GM12864 (cell line): ENCODE data around the gene APP.

ENCODE experiments used
- DNase-seq: peaks from one replicate; pipeline ENCODE4 v3.0.0-alpha.2; 2011; ENCODE audit warnings: low read depth
- H3K4me3 ChIP-seq: 2 replicates; pipeline ENCODE4 v1.5.1; 2011; ENCODE audit warnings: mild to moderate bottlenecking, low read depth, low read length, control low read depth
- CTCF ChIP-seq: IDR thresholded peaks from 2 replicates; pipeline ENCODE4 v1.5.1; 2011; ENCODE audit warnings: low read depth, mild to moderate bottlenecking, moderate library complexity, low read length, control low read depth, inconsistent platforms; ENCODE audit errors: missing control alignments

The APP gene

GRCh38 chr21:25871566-25871965, 299.0 kb downstream of the APP start:
- peak; percentile 21 for TF ChIP-seq CTCF
- no peak overlapping the region for H3K4me3 ChIP-seq
- no peak for DNase-seq

GRCh38 chr21:25870084-25870483, 300.5 kb downstream of the APP start:
- TF ChIP-seq CTCF, result no peak
- H3K4me3 ChIP-seq, result no peak overlapping the region

GRCh38 chr21:25867061-25867460, 303.5 kb downstream of the APP start:
- no peak for DNase-seq
- no peak for TF ChIP-seq CTCF
- H3K4me3 ChIP-seq, result no peak overlapping the region

More at GRCh38 chr21:25870084-25870483, 300.5 kb downstream of the APP start:
- no peak for DNase-seq

- no peak overlapping the region for H3K4me3 ChIP-seq
- DNase-seq, result no peak
- no peak for TF ChIP-seq CTCF
Observed at GRCh38 chr21:25863747-25864146, 306.8 kb downstream of the APP start.

- no peak for TF ChIP-seq CTCF
- DNase-seq, result no peak
- H3K4me3 ChIP-seq, result no peak overlapping the region
Observed at GRCh38 chr21:25863031-25863430, 307.5 kb downstream of the APP start.

GRCh38 chr21:25862596-25862995, 308.0 kb downstream of the APP start:
- peak; percentile 93 for TF ChIP-seq CTCF
- peak; percentile 13 for DNase-seq
- H3K4me3 ChIP-seq, result no peak overlapping the region

GRCh38 chr21:25862112-25862511, 308.5 kb downstream of the APP start:
- no peak for TF ChIP-seq CTCF
- no peak overlapping the region for H3K4me3 ChIP-seq
- DNase-seq, result no peak
